Hematopoietic multipotent progenitor cell treated with erythropoietin and hydrocortisone succinate and interleukin-3 and kit ligand, for 6 days (in vitro differentiated cells): Measurements from ENCODE around the gene TES.
"Not testable (repeated sequence)": the region's sequence is repeated elsewhere in the genome, so short reads cannot be mapped to it uniquely, and the experiment has no call there.

Experiments used
- DNase-seq: peaks from one replicate; pipeline ENCODE4 v3.0.0-alpha.2; 2015

Gene TES

GRCh38 chr7:116210345-116211005, at the start of gene TES:
Gene TES, plus strand, starts transcription at chr7:116210539. Its CDS starts 169 bp downstream, at chr7:116210708.
- peak; percentile 71 for DNase-seq

- DNase-seq: no peak
Measured at GRCh38 chr7:116161728-116162127, 48.6 kb upstream of the TES start.

GRCh38 chr7:116162254-116162653, 48.1 kb upstream of the TES start:
- no peak for DNase-seq

GRCh38 chr7:116162992-116163391, 47.3 kb upstream of the TES start:
- DNase-seq: no peak

GRCh38 chr7:116164552-116165306, 45.6 kb upstream of the TES start:
- no peak for DNase-seq

- peak; percentile 63 for DNase-seq
Measured at GRCh38 chr7:116165717-116166116, 44.6 kb upstream of the TES start.

GRCh38 chr7:116166156-116166555, 44.2 kb upstream of the TES start:
- no peak for DNase-seq

- DNase-seq: peak; percentile 63
Measured at GRCh38 chr7:116167177-116167576, 43.2 kb upstream of the TES start.

- DNase-seq: no peak
Measured at GRCh38 chr7:116169060-116169459, 41.3 kb upstream of the TES start.

GRCh38 chr7:116170180-116170579, 40.2 kb upstream of the TES start:
- no peak for DNase-seq

- peak; percentile 9 for DNase-seq
Measured at GRCh38 chr7:116171094-116171493, 39.2 kb upstream of the TES start.

- DNase-seq: no peak
Measured at GRCh38 chr7:116172353-116172752, 38.0 kb upstream of the TES start.

- peak; percentile 77 for DNase-seq
Measured at GRCh38 chr7:116173051-116174028, 37.0 kb upstream of the TES start.

GRCh38 chr7:116175095-116175494, 35.2 kb upstream of the TES start:
- not testable (repeated sequence) for DNase-seq

GRCh38 chr7:116176226-116176625, 34.1 kb upstream of the TES start:
- no peak for DNase-seq

GRCh38 chr7:116177009-116177408, 33.3 kb upstream of the TES start:
- no peak for DNase-seq

GRCh38 chr7:116180302-116180701, 30.0 kb upstream of the TES start:
- DNase-seq: peak; percentile 86

- DNase-seq: no peak
Measured at GRCh38 chr7:116182023-116182422, 28.3 kb upstream of the TES start.

- no peak for DNase-seq
Measured at GRCh38 chr7:116185450-116185849, 24.9 kb upstream of the TES start.

GRCh38 chr7:116185956-116186355, 24.4 kb upstream of the TES start:
- no peak for DNase-seq

- DNase-seq: no peak
Measured at GRCh38 chr7:116187400-116187799, 22.9 kb upstream of the TES start.

- no peak for DNase-seq
Measured at GRCh38 chr7:116193329-116194087, 16.8 kb upstream of the TES start.

GRCh38 chr7:116194115-116194514, 16.2 kb upstream of the TES start:
- no peak for DNase-seq
